Cardiac fibroblast (primary cell): ENCODE results near the gene LITAF.

ENCODE experiments used
- DNase-seq, 2 donors: peaks; one replicate each; pipeline versions ENCODE4 v3.0.0 to v3.0.0-alpha.2; 2010; ENCODE audit warnings: low read depth in 2 of 2
- H3K4me3 ChIP-seq, 2 donors: replicated peaks in 1 of 2; 1 replicate in 1 of 2; 2 replicates in 1 of 2; pipeline ENCODE4 v1.5.1; 2011; ENCODE audit warnings: low read depth in 2 of 2, low read length in 2 of 2, mild to moderate bottlenecking in 2 of 2, moderate library complexity in 1 of 2
- CTCF ChIP-seq: IDR thresholded peaks from one replicate; pipeline ENCODE4 v1.5.1; 2011; ENCODE audit warnings: low read depth, mild to moderate bottlenecking, low read length, inconsistent platforms

The LITAF gene

GRCh38 chr16:11627292-11627663 lies 40.6 kb upstream of the LITAF start:
- no peak overlapping the region for H3K4me3 ChIP-seq
- no peak for DNase-seq
- no peak for TF ChIP-seq CTCF

- TF ChIP-seq CTCF, result no peak
- DNase-seq, result no peak
- no peak overlapping the region for H3K4me3 ChIP-seq
These were observed 40.1 kb upstream of the LITAF start for GRCh38 chr16:11626657-11627291.

- no peak for DNase-seq
- TF ChIP-seq CTCF, result no peak
These were observed 39.0 kb upstream of the LITAF start for GRCh38 chr16:11625769-11626168.

GRCh38 chr16:11624636-11625607 lies 38.2 kb upstream of the LITAF start:
- DNase-seq, result no peak
- no peak overlapping the region for H3K4me3 ChIP-seq
- TF ChIP-seq CTCF, result no peak

More at GRCh38 chr16:11625769-11626168, 39.0 kb upstream of the LITAF start:
- H3K4me3 ChIP-seq, result no peak overlapping the region

- no peak for DNase-seq
- H3K4me3 ChIP-seq, result no peak overlapping the region
- TF ChIP-seq CTCF, result no peak
These were observed 37.5 kb upstream of the LITAF start for GRCh38 chr16:11624205-11624604.

GRCh38 chr16:11621920-11622651 lies 35.4 kb upstream of the LITAF start:
- no peak for DNase-seq

More at GRCh38 chr16:11621920-11622651, 35.4 kb upstream of the LITAF start:
- H3K4me3 ChIP-seq, result no peak overlapping the region
- TF ChIP-seq CTCF, result no peak
